ENCODE results near the gene WFS1.

GRCh38 chr4:6350646-6351045, 81.0 kb downstream of the WFS1 start:
- no peak for TF ChIP-seq ZFY (CRISPR knock-in tag; IDR thresholded peaks at IDR 0.05)
- no peak for TF ChIP-seq ESRRA (CRISPR knock-in tag; IDR thresholded peaks at IDR 0.05; ENCODE audit: low read depth)
- TF ChIP-seq MTA3 (CRISPR knock-in tag; IDR thresholded peaks at IDR 0.05): no peak
- TF ChIP-seq NBN (conservative IDR thresholded peaks at IDR 0.05): no peak
- no peak for TF ChIP-seq E2F1 (CRISPR knock-in tag; IDR thresholded peaks at IDR 0.05)
- TF ChIP-seq TP53 (CRISPR knock-in tag; conservative IDR thresholded peaks at IDR 0.05): no peak
- no peak for TF ChIP-seq SRF (IDR thresholded peaks at IDR 0.05; ENCODE audit: low read depth, low read length)
- TF ChIP-seq REPIN1 (CRISPR knock-in tag; IDR thresholded peaks at IDR 0.05; ENCODE audit: borderline replicate concordance, low read depth): no peak
- no peak for TF ChIP-seq RAD21 (CRISPR knock-in tag; IDR thresholded peaks at IDR 0.05)
